ENCODE data around the gene SOD2. TPM values are rescaled to one million over a fixed set of nuclear protein-coding genes. Genes with fewer than 3 reads are reported as not detected.

Gene SOD2
- total RNA-seq, 1 experiment from 2014 or later = 69.5 TPM

DNA sequence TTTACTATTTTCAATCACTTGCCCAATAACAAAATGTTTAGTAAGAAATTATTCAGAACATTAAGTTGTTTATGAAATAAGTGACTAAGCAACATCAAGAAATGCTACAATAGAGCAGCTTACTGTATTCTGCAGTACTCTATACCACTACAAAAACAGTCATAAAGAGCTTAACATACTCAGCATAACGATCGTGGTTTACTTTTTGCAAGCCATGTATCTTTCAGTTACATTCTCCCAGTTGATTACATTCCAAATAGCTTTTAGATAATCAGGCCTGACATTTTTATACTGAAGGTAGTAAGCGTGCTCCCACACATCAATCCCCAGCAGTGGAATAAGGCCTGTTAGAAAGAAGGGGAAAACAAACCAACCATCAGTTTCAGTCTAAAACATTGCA, 10.7 kb downstream of the SOD2 start:
- Histone ChIP-seq H2AFZ (ENCODE audit: low read length) (no peak overlapping the region), H3K27ac (ENCODE audit: low read length) (no peak overlapping the region), H3K9ac (ENCODE audit: low read length) (no peak overlapping the region), H3K9me3 (ENCODE audit: low read length) (no peaks in the 10 kb centered on the region), H4K20me1 (ENCODE audit: low read length) (no peaks in the 10 kb centered on the region), H3K36me3 (ENCODE audit: low read depth, low read length) (peaks cover 3% of the 10 kb centered on the region), H3K4me3 (ENCODE audit: low read length) (no peak overlapping the region), H3K27me3 (ENCODE audit: low read length) (no peaks in the 10 kb centered on the region), H3K9me2 (replicated peaks; ENCODE audit: low read length) (no peaks in the 10 kb centered on the region), H3F3A (ENCODE audit: low read length, unreplicated experiment) (no peaks in the 10 kb centered on the region), H3K4me2 (ENCODE audit: low read length) (no peak overlapping the region), H3K79me2 (ENCODE audit: low read length) (no peaks in the 10 kb centered on the region), H3K4me1 (ENCODE audit: insufficient read depth, low read length) (peaks cover 4% of the 10 kb centered on the region; the same call in 1 of the 2 replicates)
- DNase-seq (no peak), ATAC-seq (no peak)
- no peak for TF ChIP-seq EZH2 (IDR thresholded peaks at IDR 0.05; ENCODE audit: low read length, unreplicated experiment)
- TF ChIP-seq, protein P1, sequence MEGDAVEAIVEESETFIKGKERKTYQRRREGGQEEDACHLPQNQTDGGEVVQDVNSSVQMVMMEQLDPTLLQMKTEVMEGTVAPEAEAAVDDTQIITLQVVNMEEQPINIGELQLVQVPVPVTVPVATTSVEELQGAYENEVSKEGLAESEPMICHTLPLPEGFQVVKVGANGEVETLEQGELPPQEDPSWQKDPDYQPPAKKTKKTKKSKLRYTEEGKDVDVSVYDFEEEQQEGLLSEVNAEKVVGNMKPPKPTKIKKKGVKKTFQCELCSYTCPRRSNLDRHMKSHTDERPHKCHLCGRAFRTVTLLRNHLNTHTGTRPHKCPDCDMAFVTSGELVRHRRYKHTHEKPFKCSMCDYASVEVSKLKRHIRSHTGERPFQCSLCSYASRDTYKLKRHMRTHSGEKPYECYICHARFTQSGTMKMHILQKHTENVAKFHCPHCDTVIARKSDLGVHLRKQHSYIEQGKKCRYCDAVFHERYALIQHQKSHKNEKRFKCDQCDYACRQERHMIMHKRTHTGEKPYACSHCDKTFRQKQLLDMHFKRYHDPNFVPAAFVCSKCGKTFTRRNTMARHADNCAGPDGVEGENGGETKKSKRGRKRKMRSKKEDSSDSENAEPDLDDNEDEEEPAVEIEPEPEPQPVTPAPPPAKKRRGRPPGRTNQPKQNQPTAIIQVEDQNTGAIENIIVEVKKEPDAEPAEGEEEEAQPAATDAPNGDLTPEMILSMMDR (conservative IDR thresholded peaks at IDR 0.05; ENCODE audit: low read depth, low read length) = no peak
- no peak for TF ChIP-seq EZH2phosphoT487 (IDR thresholded peaks at IDR 0.05; ENCODE audit: borderline replicate concordance, low read length)
- ChIA-PET CTCF (no interaction called here), POLR2A (ENCODE audit: unreplicated experiment) (no interaction called here)
- intact Hi-C loops (cut with micrococcal nuclease) = no loop called here
- BruUV-seq (replicated peaks) = no TSS peak

DNA sequence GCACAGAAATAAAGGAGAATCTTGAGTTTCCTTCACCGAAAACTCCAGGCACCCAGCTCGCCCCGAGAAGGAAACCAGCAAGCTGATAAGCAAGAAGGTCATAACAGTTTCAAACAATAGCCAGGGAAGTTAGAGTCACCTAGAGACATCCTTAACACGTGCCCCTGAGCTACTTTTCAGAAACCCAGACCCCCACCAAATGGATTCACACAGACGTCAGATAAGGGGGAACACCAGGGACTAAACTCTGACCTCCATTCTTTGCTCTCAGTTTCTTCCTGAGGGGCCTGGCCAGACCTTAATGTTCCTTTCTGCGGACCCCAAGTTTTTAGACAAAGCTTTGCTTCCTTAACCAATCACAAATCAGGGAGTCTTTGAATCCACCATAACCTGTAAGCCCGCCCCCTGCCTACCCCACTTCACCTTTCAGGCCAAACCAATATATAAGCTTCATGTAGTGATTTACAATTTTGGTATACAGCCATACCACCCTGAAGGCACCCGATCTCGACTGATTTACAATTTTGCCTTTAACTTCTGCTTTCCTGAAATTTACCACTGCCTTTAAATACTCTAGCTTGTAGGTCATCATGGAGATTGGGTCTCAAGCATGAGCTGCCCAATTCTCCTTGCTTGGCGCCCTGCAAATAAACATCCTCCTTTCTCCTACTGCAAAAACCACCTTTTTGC, 11.7 kb downstream of the SOD2 start:
- DNase-seq = no peak
- Histone ChIP-seq H3K36me3 (ENCODE audit: low read depth, low read length) (peaks cover 3% of the 10 kb centered on the region), H3K4me3 (ENCODE audit: low read length) (no peak overlapping the region), H2AFZ (ENCODE audit: low read length) (no peak overlapping the region), H3K79me2 (ENCODE audit: low read length) (no peaks in the 10 kb centered on the region), H3K4me2 (ENCODE audit: low read length) (no peak overlapping the region), H3K9me3 (ENCODE audit: low read length) (no peaks in the 10 kb centered on the region), H3K4me1 (ENCODE audit: insufficient read depth, low read length) (peaks cover 4% of the 10 kb centered on the region; the same call in 1 of the 2 replicates), H4K20me1 (ENCODE audit: low read length) (no peaks in the 10 kb centered on the region), H3K9ac (ENCODE audit: low read length) (no peak overlapping the region), H3F3A (ENCODE audit: low read length, unreplicated experiment) (no peaks in the 10 kb centered on the region), H3K27me3 (ENCODE audit: low read length) (no peaks in the 10 kb centered on the region), H3K27ac (ENCODE audit: low read length) (no peak overlapping the region), H3K9me2 (replicated peaks; ENCODE audit: low read length) (no peaks in the 10 kb centered on the region)
- intact Hi-C loops (cut with micrococcal nuclease) = no loop called here
- no peak for ATAC-seq
- ChIA-PET CTCF (no interaction called here), POLR2A (ENCODE audit: unreplicated experiment) (interaction anchor here (0.6 kb wide), 1 partner anchor 51 kb away, joined by 3 read pairs; no protein-coding TSS in a partner anchor)
- no peak for TF ChIP-seq EZH2 (IDR thresholded peaks at IDR 0.05; ENCODE audit: low read length, unreplicated experiment)
- TF ChIP-seq, protein P1 (conservative IDR thresholded peaks at IDR 0.05; ENCODE audit: low read depth, low read length) = no peak
- TF ChIP-seq EZH2phosphoT487 (IDR thresholded peaks at IDR 0.05; ENCODE audit: borderline replicate concordance, low read length) = no peak
- no TSS peak for BruUV-seq (replicated peaks)

DNA sequence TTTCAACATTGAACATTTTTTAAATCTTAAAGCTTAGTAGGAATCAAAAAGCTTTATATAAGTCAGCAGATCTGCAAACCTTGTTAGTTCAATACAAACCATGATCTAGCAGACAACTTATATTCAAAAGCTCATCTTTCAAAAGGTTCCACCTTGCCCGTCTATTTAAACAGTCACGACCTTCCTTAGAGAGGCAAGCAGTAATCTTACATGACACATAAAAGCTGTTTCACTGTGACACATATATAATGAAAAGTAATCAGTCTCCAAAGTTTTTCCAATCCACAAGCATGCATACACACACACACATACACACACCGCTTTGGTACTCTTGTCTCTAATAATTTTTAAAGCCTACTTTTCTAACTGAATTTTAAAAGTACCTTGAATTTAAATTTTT, 12.9 kb downstream of the SOD2 start:
- no peak for DNase-seq
- no peaks in the 10 kb centered on the region for H4K20me1 ChIP-seq (ENCODE audit: low read length)
- H3K27me3 ChIP-seq (ENCODE audit: low read length) = no peaks in the 10 kb centered on the region
- intact Hi-C loops (cut with micrococcal nuclease) = no loop called here
- no peak overlapping the region for H3K27ac ChIP-seq (ENCODE audit: low read length)
- CTCF ChIA-PET = no interaction called here
- no peaks in the 10 kb centered on the region for H3K79me2 ChIP-seq (ENCODE audit: low read length)
- H2AFZ ChIP-seq (ENCODE audit: low read length) = no peak overlapping the region
- H3K9me3 ChIP-seq (ENCODE audit: low read length) = no peaks in the 10 kb centered on the region
- TF ChIP-seq EZH2 (IDR thresholded peaks at IDR 0.05; ENCODE audit: low read length, unreplicated experiment) (no peak), EZH2phosphoT487 (IDR thresholded peaks at IDR 0.05; ENCODE audit: borderline replicate concordance, low read length) (no peak)
- TF ChIP-seq, protein P1 (conservative IDR thresholded peaks at IDR 0.05; ENCODE audit: low read depth, low read length) = no peak
- no TSS peak for BruUV-seq (replicated peaks)
- no peaks in the 10 kb centered on the region for H3K9me2 ChIP-seq (replicated peaks; ENCODE audit: low read length)
- POLR2A ChIA-PET (ENCODE audit: unreplicated experiment) = no interaction called here
- no peak for ATAC-seq
- H3F3A ChIP-seq (ENCODE audit: low read length, unreplicated experiment) = no peaks in the 10 kb centered on the region
- peaks cover 4% of the 10 kb centered on the region; the same call in 1 of the 2 replicates for H3K4me1 ChIP-seq (ENCODE audit: insufficient read depth, low read length)
- no peak overlapping the region for H3K9ac ChIP-seq (ENCODE audit: low read length)
- no peak overlapping the region for H3K4me3 ChIP-seq (ENCODE audit: low read length)
- peaks cover 3% of the 10 kb centered on the region for H3K36me3 ChIP-seq (ENCODE audit: low read depth, low read length)
- no peak overlapping the region for H3K4me2 ChIP-seq (ENCODE audit: low read length)

Data from PC-3 (cell line).